GM19023 (cell line): ENCODE data around the gene LAMA3.

ENCODE experiments used
- ATAC-seq: cut with Tn5 transposase; IDR thresholded peaks from one replicate; pipeline ENCODE4 v1.9.1; 2021; ENCODE audit warnings: mild to moderate bottlenecking, moderate library complexity; ENCODE audit not compliant: unreplicated experiment

LAMA3 gene

DNA sequence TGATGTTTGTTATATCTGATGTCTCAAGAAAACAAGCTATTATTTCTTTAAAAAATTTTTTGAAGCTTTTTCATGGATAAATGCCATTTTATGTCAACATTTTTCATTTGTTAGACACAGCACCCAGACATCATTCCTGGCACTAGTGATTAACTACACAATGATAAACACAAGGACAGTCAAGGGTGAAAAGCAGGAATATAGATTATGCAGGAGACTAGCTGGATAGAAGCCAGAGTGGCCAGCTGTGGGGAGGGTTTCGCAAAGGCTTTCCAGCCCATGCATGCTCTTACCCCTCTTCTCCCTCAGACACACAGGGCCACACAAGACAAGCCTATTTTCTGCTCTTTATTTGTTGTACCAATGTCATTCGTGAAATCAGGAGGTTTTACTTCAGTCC lies 198.2 kb downstream of the LAMA3 start:
- ATAC-seq: no peak

DNA sequence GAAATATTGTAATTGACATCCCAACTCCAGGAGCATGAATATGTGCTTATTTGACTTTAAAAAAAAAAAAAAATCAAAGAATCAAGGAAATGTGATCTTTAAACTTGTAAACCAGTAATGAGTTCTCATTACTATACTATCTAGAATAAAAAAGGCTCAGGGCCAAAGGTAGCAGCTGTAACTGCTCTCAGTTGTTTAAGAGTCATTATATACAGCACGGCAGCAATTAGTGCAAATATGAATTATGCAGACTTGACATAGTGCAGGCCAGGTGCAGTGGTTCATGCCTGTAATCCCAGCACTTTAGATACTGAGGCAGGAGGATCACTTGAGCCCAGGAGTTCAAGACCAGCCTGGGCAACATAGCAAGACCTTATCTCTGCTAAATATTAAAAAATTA lies 199.6 kb downstream of the LAMA3 start:
- ATAC-seq: no peak

DNA sequence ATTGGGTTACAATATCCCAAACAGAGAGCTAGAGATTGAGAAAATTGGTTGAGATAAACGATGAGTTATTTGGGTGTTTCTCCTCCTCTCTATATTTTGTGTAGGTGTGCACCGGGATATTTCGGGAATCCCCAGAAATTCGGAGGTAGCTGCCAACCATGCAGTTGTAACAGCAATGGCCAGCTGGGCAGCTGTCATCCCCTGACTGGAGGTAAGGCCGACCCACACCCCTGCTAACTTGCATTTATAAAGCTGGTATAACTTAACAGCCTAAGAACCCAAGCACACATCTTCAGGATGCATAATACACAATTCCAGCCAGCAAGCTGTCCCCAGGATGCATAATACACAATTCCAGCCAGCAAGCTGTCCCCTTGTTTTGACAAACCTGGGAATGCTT lies 200.7 kb downstream of the LAMA3 start:
- ATAC-seq: no peak

DNA sequence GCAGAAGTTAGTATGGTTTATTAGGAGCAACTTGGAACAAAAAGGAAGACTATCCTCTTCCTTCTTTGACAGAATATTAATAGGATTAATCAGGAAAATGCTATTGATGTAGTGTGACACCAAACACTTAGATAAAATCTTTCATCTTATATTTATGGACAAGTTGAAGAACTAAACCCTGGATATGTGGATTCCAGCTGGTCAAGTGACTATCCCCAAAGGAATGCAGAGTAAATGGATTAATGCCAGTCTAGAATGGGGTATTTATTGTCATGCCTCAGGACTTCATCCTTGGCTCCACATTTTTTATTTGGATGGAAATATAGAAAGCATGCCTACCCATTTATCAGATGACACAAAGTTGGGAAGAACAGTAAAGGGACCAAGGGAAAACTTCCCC lies 201.3 kb downstream of the LAMA3 start:
- no peak for ATAC-seq

DNA sequence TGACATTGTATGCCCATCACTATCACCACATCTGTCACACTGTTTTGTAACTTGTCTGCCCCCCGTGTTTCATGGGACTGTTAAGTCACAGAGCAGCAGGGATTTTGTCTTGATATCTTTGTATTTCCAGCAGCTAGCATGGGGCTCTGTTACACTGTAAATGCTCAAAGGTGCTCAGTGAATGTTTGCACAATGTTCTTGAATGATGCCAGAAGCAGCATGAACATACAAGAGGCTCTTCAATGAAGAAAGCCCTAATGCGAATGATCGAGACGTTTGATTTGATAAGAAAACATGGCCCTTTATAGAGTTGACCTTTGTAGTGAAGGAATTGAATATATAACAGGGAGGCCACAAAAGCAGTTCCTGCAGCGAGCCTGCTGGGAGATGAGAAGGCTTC lies 204.4 kb downstream of the LAMA3 start:
- ATAC-seq: no peak

DNA sequence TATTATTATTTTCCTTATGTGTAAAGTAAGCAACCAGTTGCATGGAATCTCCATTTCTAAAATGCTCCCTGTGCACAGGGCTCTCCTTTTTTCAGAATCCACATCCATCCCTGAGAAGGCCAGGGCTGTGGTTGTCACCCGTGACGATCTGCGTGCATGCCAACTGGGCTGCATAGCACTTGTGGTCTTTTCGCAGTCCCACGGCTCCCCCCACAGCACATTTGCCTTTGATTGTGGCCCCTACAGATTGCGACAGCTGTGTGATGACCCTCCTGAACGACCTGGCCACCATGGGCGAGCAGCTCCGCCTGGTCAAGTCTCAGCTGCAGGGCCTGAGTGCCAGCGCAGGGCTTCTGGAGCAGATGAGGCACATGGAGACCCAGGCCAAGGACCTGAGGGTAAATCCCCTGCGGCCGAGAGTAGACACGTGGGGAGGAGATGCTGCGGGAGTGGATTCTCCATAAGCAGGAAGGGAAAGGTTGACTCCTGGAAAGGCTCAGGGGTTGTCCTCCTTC lies 205.5 kb downstream of the LAMA3 start:
- no peak for ATAC-seq

DNA sequence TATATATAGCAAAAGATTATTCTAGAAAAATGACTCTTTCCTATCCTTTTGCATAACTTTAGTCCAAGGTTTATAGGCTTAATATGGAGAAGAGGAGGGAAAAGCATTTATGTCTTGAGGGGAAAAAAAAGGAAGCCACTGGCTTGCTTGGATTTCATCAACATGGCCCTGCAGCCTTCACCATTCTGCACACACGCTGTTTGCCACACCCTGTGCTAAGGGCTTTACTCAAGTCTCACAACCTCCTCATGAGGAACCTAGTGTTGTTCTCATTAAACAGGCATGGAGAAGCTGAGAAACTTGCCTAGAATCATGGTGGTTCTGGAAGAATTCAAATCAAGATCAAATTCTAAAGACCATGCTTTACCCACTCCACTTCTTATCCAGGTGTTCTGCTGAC lies 208.0 kb downstream of the LAMA3 start:
- no peak for ATAC-seq

DNA sequence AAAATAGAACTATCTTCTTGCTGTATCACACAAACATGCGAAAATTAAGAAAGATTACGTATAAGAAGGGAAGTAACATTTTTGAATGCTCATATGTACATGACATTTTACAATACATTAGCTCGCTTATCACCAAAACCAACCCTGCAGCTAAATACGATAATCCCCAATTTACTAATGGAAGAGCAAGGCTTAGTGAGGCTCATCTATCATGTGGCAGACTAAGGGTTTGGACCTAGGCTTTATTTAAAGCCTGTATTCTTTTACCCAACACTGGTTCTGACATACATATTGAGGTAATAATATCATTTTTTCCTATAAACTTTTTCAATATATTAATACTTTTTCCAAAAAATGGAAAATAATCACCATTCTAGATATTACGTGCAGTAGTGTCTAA lies 208.5 kb downstream of the LAMA3 start:
- no peak for ATAC-seq

DNA sequence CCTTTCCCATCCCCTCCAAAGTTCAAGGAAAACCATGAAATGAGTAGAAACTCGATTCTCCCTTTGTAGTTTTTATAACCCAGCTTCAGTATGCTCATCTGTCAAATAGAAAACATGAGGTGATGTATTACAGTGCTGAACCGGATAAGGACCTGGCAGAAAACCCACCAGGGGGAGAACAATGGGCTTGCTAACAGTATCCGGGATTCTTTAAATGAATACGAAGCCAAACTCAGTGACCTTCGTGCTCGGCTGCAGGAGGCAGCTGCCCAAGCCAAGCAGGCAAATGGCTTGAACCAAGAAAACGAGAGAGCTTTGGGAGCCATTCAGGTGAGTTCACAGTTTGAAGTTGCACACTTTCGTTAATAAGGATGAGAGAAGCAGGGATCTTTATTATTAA lies 211.7 kb downstream of the LAMA3 start:
- no peak for ATAC-seq

DNA sequence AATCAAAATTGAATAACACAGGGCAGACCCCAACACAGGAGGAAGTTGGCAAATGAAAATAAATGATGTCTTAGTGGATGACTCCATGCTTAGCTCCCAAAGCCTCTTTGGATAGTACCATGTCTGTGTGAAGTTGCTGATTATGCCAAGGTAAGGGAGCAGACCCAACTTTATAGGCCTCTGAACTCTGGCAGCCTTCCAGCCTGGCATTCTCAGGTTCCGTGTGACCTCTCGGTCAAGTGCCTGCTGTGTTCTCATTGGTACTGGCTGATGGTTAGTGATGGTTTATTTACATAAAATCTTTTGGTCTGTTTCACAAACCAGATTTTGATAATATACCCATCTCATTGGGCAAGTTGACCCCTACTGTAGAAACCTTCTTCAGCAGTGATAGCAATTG lies 213.1 kb downstream of the LAMA3 start:
- no peak for ATAC-seq

DNA sequence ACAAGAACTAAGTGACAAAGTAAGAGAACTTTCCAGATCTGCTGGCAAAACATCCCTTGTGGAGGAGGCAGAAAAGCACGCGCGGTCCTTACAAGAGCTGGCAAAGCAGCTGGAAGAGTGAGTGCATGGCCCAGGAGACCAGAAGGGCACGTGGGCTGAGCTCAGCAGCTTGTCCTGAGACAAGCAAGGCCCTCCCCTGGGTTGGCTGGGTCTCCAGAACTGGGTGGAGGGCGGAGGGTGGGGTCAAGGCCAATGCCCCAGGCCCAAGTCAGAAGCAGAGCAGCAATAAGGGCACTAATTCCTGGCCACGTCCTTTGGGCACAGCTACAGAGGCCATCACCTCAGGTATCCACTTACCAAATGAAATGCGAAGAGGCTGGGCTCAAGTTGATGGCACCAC lies 214.7 kb downstream of the LAMA3 start:
- ATAC-seq: no peak

DNA sequence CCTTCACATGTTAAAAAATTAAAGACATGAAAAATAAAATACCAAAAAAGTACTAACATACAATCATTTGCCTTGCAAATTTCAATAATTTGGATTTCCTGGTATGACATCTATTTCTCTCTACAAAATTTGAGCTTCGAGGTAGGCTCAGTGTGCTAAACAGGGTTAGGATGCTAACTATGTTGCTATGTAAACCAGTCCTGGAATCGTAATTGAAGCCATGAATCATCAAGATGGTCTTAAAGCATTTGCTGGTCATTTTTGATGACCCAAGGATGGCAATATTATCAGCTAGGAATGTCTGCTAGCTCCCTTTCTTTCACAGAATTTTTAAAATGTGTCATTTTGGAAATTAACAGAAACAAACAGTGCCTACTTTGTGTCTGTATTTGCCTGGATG lies 217.4 kb downstream of the LAMA3 start:
- ATAC-seq: no peak

DNA sequence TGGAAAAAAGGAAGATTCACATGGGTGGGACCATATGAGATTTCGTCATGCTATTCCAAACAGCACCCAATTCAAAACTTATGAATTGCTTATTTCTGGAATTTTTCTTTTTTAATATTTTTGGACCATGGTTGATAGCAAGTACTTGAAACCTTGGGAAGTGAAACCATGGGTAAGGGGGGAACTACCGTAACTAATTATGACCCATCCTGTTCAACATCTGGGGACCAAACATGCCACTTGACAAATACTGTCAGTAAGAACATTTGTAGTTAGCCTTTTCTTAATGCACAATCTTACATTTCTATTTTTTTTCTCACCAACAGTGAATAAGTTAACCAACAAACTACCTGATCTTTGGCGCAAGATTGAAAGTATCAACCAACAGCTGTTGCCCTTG lies 219.6 kb downstream of the LAMA3 start:
- ATAC-seq: no peak

DNA sequence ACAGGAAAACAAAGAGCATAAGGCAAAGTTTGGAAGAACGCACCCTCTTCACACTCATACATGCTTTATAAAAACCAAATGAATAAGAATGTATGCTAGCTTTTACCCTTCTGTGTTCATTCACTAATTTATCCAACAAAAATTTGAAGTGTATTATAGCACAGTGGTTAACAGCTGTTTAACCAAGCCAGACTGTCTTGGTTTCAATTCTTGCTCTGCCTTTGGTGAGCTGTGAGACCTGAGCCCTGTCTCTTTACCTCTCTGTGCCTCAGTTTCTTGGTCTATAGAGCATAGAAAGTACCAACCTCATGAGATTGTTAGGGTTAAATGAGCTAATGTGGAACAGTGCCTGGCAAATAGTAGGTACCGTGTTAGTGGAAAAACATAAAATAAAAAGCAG lies 220.8 kb downstream of the LAMA3 start:
- no peak for ATAC-seq

DNA sequence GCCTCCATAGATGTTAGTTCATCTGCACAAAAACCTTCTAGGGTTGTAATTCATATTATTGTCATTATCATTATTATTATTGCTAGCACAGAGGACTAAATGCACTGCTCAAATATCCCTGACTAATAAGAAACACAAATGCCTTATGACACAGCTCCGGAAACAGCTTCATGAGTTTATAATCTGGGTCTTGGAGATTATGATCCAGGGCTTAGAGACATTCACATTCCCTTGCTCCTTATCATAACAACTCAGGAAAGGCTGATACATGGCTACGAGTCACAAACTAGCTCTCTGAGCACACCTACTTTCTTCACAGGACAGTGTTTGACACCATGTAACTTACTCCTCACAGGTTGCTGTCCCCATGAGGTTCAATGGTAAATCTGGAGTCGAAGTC lies 223.1 kb downstream of the LAMA3 start:
- ATAC-seq: no peak

DNA sequence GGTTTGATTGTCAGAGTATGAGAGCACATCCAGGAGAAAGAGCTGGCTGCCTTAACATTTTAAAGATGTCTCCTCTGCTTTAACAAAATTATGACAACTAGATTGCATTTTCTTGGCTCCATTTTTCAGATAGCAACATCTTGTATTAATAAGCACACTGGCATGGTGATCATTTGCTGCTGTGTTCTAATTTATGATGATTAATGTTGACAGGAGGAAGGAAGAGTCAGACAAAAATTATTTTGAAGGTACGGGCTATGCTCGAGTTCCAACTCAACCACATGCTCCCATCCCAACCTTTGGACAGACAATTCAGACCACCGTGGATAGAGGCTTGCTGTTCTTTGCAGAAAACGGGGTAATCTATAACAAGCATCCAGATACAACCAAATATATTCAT lies 227.1 kb downstream of the LAMA3 start:
- ATAC-seq: no peak

DNA sequence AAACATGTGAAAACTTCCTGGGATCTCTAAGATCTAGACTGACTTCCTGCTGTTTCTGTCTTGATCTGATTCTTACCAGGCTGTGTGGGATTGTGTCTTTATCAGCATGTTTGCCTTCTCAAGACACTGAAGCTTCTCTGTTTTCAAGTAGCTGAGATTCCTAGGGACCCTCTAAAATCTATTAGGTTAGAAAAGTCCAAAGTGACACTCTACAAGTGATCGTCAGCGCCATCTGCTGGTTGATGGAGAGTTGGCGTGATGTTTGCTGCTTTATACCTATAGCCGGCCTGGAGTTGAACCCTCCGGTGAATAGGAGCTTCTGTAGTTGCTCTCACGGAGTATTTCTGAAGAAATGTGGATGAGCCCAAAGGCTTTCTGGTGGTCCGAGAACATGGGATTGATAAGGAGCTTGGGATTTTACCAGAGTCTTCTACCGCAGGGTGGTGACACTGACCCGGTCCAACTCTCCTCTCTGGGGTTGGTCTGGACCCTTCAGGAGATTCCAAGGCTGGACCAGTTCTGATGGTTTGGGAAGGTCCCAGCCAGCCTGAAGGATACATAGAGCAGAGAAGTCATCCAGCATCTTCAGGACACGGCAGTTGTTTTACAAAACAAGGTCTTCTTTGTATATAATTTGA lies 229.3 kb downstream of the LAMA3 start:
- ATAC-seq: peak; percentile 70

DNA sequence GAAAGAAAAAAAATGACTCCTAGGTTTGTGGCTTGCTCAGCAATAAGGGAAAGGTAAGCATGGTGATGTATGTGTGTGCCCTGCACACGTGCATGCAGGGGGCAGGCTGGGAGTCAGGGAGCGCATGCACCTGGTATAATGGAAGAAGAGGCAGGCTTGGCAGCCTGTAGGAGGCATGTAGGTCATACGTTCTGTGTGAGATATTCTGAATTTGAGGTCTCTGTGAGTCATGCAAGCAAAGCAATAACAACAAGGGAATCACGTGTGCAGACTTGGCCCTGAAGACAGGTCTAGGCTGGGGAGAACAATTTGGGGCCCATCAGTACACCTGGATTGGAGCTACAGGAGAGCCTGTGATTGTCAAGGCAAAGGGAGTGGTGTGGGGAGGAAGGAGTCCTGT lies 230.8 kb downstream of the LAMA3 start:
- no peak for ATAC-seq

DNA sequence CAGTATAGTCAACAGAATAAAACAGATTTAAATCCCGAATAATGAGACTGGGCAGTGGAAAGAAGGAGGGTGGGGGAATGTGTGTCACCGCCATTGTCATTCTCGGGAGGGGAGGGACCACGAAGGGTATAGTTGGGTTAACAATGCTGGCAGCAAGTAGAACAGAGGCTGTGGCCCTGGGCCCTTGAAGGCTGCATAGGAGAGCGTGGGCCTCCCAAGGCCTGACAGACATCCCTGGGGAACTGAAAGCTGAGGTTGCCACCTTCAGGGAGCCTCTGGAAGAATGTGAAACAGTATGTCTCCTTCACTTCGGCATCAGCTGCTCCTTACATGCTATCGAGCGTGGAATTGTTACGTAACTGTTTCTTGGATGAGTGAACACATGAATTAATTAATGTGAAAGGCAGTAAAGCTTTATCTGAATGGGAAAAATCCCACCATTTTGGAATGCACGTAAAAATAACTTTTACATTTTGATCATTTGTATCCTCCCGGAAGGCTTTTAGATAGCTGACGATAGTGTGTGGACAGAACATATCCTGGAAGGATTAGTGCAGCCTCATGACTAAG lies 232.5 kb downstream of the LAMA3 start:
- ATAC-seq: no peak

DNA sequence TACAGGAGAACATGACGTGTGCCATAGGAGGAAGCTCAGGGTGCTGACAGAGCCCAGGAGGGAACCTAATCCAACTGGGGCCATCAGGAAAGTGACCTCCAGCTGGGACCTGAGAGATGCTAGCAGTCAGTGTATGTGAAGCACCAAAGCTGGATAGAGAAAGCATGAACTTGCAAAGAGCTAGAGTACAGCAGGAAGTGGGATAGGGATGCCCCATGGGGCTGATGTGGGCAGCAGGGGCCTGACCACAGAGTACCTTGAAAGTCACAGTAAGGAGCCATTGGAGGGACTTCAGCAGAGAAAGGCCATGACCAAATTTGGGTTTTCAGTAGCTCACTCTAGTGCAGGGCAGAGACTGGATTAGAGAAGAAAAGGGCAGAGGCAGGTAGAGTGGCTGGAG lies 233.7 kb downstream of the LAMA3 start:
- ATAC-seq: no peak

DNA sequence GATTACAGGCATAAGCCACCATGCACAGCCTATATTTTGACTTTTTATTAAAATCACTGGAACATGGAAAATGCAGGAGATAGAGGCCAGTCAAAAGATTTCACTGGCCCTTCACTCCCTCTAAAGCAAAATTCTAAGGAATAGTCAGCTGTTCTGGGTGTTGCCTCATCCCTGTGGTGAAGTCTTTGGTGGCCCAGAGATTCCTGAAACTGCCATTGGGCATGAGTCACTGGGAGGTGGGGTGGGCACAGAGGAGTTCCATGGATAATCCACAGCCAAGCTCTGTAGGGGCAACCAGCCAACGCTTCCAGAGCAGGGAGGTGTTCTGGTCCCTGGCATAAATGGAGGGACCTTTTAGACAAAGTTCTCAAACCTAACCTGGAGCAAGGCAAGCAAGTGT lies 235.6 kb downstream of the LAMA3 start:
- ATAC-seq: no peak

DNA sequence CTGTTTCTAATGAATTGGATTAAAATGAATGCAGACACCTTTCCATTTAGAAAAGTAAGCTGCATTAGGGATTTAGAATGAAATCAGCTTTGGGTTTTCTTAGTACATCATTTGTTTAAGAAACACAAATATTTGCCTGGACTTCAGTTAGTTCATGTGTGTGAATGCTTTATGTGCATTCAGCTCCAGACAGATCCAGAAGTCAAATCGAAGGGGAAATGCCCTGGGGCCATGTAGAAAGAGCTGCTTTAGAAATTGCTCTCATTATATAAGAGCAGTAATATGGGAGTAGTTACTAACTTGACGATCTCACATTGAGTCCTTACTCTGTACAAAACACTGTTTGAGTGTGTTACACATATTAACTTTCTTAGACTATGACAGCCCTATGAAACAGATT lies 237.3 kb downstream of the LAMA3 start:
- no peak for ATAC-seq
